Activated T-cell treated with anti-CD3 and anti-CD28 coated beads, Interleukin-2, amount 50 U/mL, for 48 hours (primary cell): ENCODE data around the gene DNMT3A.

Experiments
- DNase-seq, 2 experiments: peaks; one replicate each; pipeline ENCODE4 v3.0.0-alpha.2; 2020

Gene DNMT3A

DNA sequence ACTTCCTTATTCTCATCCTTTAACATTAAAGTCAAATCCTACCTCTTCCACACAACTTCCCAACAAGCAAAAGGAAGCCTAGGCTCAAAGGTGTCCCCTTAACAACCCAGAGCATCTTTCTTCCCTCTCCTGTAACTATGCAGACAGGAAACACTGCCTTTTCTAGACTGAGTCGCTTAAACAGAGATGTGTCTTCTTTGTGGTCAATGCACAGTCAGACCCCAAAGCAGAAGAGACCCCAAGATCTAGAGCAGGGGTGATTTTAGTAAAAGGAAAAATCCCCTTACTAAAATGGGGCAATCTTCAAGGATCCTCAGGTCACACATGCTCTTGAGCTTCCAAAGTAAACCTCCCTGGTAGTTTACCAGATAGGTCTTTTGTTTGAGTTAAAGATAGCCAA lies 86.8 kb downstream of the DNMT3A start:
- DNase-seq, result no peak

DNA sequence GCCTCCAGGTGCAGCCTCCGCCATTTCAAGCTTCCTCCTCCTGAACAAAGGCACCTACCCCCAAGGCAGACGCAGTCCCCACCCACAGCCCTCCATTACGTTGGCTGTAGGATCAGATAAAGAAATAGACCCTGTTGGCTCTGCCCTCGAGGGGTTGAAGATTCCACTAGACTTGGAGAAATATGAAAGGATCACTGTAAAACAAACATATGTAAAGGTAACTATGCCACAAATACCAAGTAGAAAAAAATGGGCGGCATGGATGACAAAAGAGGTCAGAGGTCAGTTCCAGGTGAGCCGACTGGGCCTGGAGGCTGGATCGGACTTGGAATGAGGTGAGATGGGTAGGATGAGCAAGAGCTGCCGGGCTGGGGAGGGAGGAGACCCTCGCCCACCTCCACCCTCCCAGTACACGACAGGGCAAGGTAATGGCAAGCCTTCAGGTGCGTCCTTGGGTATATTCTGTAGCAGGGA lies 88.5 kb downstream of the DNMT3A start:
- no peak for DNase-seq

DNA sequence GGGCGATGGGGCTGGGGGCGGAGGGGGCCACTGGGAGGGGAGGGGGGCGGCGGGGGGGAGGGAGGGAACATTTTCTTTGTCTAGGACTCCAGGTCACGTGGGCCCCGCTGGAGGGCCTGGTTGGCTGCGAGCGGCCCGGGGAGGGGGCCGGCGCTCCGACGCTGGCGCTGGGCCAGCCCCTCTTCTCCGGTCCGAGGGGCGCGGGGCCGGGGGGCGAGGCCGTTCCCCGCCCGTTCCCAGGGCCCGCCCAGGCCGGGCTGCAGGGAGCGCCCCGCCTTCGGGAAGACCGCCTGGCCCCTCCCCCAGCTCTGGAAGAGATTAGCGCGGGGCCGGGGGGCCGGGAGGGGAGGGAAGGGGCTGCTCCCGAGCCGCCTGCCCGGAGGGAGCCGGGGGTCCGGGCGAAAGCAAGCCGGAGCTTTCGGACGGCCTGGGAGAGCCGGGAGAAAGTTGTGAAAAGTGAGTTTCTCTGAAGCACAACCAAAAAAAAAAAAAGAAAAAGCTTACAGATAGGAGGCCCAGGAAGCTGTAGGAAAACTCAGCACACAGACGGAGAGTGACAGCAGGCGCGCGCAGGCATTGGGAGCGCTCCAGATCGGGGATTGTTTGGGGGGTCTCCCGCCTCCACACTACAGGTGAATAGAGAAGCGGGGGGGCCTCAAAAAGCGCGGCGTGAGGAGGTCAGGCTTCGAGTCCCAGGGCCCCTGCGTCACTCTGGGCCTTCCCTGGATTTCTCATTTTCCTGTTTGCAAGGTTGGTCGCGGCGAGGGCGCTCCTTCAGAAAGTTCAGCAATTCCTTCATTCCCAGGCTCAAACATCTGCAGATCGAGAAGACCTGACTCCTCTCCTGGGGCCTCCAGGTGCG lies 89.2 kb downstream of the DNMT3A start:
- peak; percentile 58 to 70 for DNase-seq

DNA sequence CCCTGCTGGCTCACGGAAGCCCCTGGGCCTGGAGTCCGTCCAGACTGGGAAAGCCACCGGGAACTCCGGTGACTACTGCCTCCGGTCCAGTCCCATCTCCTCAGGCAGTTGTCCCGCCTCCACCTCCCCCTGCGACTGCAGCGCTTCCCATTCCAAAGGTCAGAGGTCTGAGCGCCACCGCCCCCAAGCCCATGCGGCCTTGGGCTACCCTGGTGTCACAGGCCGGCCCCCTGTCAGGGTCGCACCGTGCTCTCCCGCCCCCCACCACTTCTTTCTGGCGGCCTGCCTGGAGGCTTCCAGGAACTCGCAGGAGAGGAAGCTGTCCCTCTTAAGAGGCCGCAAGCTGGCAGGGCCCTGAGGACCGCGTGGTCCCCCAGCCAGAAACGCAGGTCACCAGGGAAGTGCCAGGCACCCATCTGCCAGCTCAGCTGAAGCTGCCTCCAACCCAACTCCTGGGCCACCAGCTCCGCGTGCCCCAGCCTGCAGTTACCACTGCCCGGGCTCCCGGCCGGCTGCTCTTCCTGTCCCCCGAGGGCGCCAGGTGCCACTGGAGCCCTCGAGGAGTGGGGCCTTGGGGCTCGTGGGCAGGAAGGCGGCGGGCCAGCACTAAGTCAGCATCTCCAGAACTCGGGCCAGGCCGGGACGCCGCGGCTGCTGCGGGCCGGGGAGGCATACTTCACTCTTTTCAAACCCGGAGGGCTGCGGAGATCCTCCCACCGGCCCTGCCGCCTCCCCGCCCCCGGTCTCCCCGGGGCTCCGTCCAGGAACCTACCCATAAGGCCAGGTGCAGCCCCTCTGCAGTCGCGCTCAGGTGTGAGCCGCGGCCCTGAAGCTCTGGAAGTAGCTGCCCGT lies 90.1 kb downstream of the DNMT3A start:
- peak; percentile 64 to 71 for DNase-seq

DNA sequence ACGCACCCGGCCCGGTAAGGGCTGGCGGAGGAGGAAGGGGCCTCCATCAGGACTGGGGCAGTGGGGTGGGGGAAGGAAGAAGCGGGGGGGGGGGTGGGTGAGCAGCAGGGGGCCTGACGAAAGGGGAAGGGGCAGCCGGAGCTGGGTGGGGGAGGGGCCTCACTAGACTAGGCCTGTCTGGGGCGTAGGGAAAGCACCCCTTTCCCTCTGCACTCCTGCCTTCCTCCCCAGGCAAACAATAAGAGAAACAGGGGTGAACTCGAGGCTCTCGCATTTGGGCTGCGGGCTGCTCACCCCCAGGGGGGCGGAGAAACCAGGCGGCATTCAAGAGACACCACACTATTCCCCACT lies 90.7 kb downstream of the DNMT3A start:
- peak in 1 of 2 experiments; percentile 55 for DNase-seq

DNA sequence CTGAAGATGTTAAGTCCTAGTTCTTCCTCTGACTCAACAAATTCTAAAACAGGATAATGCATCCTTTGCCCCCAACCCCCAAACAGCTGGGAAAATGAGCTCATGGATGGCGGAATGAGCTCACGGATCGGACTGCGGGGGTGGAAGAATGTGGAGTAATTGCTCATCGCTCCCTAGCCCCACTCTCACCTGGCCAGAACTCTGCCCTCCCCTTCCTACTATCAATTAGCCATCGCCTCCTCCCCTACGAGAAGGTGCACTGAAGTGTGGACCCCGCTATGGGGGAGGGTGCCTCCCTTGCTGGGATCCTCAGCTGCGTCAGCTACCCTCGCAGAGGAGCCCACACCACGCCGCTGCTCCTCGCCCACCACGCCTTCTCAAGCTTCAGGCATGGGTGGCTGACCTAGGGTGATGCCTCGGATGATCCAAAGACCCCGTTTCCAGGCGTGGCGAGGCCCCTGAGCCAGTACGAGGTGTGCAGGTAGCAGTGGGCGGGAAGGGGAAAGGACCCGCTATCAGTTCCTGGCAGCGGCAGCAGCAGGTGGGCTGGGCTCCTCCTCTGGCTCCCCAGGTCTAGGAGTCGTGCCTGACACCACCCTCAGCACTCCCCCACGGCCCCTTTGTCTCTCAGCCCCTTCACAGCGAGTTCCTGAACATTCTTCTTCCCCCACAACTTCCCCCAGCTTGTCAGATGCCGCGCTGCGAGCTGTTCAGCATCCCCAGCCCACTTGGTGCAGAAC lies 91.2 kb downstream of the DNMT3A start:
- peak; percentile 52 to 61 for DNase-seq

DNA sequence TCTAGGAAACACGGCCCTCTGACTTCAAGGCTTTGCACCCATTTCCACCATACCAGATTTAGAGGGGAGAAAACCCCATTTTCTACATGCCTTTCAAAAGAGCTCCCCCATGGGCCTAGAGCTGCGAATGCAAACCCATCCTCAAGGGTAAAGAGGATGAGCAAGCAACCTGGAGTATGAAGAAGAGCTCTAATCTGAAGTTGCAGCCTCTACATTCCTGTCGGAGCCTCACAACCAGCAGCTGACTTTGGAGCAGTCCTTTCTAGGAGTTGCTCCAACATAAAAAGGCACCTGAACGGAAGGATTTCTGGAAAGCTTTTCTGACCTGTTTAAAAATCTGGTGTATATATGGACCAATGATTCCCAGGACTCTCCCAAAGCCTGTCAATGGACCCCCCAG lies 91.9 kb downstream of the DNMT3A start:
- DNase-seq, result no peak

DNA sequence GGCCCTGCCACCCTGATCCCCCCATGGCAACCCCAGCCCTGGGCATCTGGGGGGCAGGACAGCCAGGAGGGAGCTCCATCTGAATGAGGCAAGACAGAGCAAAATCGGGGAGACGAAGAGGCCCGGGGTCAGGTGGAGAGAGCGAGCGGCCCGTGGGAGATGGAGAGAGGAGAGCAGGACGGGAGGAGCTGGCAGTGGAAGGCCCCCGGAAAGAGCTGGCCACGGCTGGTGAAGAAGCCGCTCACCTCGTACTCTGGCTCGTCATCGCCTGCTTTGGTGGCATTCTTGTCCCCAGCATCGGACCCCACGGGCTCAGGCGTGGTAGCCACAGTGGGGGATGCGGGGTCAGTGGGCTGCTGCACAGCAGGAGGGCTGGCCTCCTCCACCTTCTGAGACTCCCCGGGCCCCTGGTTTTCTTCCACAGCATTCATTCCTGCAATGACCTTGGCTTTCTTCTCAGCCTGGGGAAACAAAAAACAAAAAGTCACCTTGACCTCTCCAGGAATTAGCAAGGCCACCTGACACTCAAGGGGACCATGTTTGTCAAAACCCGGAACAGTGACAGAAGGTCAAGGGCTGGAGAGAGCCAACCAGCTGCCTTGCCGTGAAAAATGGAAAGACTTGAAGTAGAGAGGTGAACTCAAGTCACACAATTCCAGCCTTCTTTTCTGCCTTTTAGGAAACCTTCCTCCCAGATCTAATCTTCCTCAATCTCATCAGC lies 93.8 kb downstream of the DNMT3A start:
- no peak for DNase-seq

DNA sequence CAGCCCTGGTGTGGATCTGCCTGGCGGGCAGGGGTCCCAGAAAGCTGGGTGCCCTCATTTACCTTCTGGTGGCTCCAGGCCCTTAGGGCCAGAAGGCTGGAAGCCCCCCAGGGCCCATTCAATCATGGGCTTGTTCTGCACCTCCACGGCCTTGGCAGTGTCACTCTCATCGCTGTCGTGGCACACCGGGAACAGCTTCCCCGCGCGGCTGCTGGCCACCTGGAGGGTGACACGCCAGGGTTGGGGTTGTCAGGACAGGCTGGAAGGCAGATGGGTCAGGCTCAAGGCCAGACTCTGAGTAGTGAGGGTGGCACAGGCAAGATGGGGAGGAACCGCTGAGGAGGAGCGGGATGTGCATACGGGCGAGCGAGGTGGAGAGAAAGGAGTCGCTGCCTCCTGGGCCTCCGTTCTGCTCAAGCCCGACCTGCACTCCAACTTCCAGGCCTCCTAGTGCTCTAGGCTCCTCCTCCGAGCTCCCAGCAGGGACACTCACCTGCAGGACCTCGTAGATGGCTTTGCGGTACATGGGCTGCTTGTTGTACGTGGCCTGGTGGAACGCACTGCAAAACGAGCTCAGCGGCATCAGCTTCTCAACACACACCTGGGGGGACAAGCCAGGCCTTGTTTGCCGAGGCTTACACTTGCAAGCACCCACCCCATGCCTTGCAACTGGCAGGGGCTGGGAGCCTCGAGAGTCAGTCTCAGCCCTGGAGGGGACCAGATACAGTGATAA lies 95.0 kb downstream of the DNMT3A start:
- no peak for DNase-seq

DNA sequence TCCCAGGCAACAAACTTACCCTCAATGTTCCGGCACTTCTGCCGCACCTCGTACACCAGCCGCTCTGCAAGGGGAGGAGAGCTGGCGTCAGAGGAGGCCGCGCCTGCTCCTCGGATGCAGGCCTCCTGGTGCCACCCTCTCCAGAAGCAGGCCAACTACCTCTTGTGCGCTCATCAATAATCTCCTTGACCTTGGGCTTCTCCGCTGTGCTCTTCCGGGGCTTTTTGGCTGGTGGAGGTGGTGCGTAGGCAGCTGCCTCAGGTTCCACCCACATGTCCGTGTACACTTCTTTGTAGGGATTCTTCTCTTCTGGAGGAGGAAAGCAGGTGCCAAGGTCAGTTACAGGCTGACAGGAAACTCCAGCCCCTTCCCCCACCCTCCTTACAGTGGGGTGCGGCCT lies 95.7 kb downstream of the DNMT3A start:
- no peak for DNase-seq

DNA sequence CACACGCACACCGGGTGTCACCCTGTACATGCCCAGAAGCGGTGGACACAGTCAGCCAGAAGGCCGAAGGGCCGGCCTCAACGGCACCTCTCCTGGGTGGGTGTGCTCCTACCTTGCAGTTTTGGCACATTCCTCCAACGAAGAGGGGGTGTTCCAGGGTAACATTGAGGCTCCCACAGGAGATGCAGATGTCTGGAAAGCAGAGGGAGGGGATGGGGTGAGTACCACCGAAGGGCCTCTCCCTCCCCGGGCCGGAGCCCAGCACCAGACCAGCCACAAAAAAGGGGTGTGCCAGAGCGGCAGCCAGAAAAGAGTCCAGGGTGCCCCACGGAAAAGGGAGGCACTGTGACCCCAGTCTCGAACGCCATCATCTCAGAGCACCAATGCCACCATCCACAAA lies 96.6 kb downstream of the DNMT3A start:
- no peak for DNase-seq

DNA sequence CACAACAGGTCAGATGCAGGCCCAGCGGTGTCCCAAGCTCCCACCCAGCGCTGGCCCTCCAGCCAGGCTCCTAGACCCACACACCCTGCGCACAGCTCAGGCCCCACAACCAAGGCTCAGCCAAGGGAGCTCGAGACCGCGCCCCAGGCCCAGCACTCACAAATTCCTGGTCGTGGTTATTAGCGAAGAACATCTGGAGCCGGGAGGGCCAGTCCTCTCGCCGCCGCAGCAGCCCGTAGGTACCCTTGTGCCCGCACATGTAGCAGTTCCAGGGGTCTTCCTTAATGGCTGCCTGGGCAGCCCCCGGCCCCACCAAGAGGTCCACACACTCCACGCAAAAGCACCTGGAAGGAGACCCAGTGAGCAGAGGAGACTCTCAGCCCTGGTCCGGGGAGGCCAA lies 97.7 kb downstream of the DNMT3A start:
- no peak for DNase-seq

DNA sequence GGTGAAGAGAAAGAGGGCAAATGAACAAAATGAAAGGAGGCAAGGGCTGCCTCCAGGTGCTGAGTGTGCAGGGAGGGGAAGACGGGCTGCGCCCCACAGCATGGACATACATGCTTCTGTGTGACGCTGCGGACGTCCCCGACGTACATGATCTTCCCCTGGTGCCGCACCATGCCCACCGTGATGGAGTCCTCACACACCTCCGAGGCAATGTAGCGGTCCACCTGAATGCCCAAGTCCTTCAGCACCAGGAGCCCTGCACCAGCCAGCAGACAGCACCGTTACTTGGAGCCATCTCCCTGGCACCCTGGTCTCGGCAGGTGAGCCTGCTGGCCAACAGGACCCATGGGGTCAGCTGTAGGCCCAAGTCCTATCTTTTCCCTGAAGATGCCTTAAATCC lies 100.3 kb downstream of the DNMT3A start:
- no peak for DNase-seq

DNA sequence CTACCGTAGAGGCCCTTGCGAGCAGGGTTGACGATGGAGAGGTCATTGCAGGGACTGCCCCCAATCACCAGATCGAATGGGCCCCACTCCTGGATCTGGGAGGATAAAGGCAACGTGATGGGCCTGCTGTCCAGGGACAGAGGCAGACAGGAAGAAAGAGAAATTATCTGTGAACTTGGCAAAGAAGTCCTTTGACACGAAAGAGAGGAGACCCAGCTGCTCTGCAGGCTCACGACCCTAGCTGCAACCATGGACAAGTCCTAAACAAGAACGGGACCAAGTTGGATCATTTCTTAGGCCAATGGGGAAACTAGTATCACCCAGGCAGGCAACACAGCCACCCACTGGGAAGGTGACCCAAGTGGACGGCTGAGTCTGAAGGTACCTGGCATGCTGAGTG lies 101.1 kb downstream of the DNMT3A start:
- no peak for DNase-seq

DNA sequence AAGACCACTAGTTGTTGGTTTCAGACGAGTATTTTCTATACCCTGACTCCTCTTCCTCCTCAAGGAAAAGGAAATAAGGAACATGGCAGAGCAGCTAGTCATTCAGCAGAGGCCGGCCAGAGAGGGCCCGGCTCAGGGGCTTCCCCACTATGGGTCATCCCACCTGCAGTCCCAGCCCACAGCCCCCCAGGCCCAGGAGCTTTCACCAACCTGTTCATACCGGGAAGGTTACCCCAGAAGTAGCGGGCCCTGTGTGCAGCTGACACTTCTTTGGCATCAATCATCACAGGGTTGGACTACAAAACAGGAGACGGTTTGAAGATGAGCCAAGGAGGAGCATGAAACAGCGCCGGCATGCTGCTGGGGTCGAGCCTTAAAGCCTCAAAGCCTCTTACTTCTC lies 102.8 kb downstream of the DNMT3A start:
- no peak for DNase-seq

DNA sequence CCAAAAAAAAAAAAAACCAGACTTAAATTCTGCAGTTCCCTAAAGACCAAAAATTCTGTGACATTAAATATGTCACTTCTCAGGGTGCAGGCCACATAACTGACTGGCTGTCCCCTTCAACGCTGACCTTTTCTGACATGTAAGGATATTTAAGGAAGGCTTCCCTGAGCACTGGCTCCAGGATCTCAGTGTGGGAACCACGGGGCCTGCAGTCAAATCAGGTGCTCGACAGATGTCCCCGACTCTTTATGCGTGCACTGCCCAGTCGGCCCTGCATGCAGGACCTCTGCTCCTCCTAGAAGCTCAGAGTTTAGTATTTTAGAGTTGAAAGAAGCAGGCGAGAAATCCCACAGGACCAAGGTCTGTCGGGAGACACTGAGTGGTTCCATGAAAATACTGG lies 104.0 kb downstream of the DNMT3A start:
- no peak for DNase-seq

DNA sequence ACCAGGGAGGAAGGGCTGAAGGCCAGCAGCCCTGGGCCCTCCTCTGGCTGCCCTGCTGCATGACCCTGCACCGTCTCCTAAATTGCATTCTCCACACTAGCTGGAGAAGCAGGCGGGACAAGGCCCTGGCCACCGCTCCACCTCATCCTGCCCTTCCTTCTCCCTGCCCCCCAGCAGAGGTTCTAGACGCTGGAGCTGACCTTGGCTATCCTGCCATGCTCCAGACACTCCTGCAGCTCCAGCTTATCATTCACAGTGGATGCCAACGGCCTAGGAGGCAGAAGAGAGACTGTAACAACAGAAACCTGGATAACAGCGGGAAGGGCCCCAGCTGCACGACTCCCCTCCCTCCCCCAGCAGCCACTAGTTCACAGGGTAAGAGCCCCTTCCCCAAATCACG lies 105.0 kb downstream of the DNMT3A start:
- no peak for DNase-seq

DNA sequence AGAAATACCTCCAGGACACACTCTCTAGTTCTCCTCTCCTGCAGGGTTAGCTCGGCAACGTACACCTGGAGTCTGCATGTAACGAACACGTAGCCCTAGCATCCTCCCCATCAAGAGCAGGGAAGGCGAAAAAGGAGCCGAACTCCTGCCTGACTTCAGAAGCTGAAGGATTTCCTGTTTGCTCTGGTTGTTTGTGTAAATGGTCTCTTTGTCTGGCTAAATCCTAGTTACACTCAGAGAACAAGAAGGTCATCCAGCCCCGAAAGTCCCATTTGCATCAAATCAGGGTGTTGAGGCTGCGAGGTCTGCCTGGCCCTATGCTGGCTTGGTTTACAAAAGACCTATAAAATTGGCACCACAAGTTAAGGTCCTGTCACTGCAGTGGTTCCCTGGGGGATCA lies 107.0 kb downstream of the DNMT3A start:
- no peak for DNase-seq

DNA sequence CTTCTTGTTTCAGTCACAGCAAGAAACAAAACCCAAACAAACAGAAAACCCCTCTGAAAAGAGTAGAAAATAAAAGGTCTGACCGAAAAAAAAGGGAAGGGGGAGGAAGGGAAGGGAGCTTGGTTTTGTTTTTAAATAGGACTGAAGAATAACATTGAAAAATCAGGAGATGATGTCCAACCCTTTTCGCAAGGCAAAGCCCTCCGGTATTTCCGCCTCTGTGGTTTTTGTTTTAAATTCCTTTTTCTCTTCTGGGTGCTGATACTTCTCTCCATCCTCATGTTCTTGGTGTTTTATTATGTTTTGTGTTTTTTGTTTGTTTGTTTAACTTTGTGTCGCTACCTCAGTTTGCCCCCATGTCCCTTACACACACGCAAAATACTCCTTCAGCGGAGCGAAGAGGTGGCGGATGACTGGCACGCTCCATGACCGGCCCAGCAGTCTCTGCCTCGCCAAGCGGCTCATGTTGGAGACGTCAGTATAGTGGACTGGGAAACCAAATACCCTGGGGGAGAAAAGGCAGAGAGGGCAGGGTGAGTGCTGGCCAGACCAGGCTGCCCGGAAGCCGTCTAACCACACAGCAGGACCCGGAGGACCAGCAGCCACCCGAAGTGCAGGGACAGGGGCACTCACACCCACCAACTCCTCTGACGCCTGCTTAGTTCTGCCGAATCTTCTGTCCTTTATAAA lies 107.7 kb downstream of the DNMT3A start:
- no peak for DNase-seq

DNA sequence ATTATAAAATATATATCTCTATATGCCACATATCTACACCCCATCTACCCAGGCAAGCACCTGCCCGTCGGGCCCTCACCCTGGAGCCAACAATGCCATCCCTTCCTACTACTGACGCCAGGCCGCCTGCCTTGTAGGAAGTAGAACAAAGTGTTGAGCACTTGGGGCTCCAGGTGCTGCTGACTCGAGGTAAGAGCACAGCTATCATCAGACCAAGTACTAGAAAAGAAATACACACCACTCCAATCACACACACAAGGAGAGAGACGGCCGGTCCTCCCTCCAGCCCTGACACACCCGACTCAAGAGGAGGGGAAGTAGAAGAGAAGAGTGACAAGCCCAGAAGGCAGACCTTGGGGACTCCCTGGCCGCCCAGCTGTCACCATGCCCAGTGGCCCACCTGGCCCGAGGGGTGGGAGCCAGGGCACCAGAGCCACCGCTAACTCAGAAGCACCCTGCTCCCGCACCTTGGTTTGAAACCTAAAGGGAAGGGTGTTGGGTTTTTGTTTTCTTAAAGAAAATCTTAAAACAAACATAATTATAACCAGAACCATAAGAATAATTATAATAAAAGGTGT lies 109.4 kb downstream of the DNMT3A start:
- DNase-seq, result no peak

DNA sequence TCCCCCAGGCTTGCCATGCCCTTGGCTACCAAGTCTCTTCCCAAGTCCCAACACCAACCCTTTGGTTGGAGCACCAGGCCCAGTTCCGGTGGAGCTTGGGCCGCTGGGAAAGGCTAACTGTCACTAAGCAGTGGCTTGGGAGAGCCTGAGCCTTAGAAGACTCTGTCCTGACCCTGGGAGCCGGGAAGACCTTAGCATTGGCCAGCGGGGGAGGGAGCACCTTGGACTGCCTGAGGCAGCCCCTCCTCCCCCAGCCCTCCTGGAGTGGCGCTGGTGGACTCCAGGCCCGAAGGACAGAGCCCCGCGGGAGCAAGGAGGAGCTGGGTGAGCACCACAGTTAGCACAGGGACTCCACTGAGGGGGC lies 110.8 kb downstream of the DNMT3A start:
- no peak for DNase-seq
